Choroid plexus epithelial cell (primary cell): Measurements from ENCODE around the gene CRP.
"Not testable (repeated sequence)": the region's sequence is repeated elsewhere in the genome, so short reads cannot be mapped to it uniquely, and the experiment has no call there.

Experiments
- DNase-seq: peaks from one replicate; pipeline ENCODE4 v3.0.0-alpha.2; 2010; ENCODE audit warnings: low read depth
- H3K4me3 ChIP-seq: 2 replicates; pipeline ENCODE4 v1.5.1; 2011; ENCODE audit warnings: low read depth, mild to moderate bottlenecking, control low read depth, low read length, moderate library complexity
- TF ChIP-seq, protein P1 (sequence below): conservative IDR thresholded peaks from 2 replicates; pipeline ENCODE4 v1.5.1; 2011; ENCODE audit warnings: low read depth, mild to moderate bottlenecking, control low read depth, inconsistent platforms, low read length, moderate library complexity

Gene CRP

DNA sequence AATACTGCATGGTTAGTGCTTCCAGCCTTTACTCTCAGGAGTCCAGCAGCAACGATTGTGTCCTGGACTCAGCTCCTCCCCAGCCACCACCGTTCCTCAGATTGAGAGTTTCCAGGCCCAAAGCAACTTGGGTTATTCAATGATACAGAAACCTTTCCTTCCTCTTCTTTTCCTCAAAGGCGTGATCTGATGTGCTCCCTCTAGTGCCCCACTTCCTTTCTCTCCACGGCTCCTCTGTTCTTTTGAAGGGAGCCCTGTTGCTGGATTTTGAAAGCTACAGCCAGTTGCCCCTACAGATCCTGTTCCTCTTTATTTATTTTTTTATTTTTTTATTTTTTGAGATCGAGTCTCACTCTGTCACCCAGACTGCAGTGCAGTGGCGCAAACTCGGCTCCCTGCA is 14.1 kb downstream of the CRP start:
- DNase-seq = no peak
- H3K4me3 ChIP-seq = no peak overlapping the region
- TF ChIP-seq, protein P1, sequence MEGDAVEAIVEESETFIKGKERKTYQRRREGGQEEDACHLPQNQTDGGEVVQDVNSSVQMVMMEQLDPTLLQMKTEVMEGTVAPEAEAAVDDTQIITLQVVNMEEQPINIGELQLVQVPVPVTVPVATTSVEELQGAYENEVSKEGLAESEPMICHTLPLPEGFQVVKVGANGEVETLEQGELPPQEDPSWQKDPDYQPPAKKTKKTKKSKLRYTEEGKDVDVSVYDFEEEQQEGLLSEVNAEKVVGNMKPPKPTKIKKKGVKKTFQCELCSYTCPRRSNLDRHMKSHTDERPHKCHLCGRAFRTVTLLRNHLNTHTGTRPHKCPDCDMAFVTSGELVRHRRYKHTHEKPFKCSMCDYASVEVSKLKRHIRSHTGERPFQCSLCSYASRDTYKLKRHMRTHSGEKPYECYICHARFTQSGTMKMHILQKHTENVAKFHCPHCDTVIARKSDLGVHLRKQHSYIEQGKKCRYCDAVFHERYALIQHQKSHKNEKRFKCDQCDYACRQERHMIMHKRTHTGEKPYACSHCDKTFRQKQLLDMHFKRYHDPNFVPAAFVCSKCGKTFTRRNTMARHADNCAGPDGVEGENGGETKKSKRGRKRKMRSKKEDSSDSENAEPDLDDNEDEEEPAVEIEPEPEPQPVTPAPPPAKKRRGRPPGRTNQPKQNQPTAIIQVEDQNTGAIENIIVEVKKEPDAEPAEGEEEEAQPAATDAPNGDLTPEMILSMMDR = no peak

DNA sequence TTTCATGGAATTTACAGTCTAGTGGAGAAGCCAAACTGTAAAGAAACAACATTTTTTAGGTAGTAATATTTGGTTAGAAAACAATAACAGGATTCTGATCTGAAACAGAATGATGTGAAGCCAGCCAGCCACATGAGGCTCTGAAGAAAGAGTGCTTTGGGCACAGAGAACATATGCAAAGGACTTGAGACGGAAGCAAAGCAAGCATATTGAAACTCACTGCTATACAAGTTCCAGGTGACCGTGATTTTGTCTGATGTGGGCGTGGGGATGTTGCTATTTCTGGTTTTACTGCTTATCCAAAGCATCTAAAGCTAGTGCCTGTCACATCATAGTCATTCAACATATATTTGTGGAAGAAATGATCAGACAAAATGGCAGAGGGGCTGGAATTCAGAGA is 14.7 kb downstream of the CRP start:
- TF ChIP-seq, protein P1 = no peak
- H3K4me3 ChIP-seq = no peak overlapping the region
- DNase-seq = no peak

DNA sequence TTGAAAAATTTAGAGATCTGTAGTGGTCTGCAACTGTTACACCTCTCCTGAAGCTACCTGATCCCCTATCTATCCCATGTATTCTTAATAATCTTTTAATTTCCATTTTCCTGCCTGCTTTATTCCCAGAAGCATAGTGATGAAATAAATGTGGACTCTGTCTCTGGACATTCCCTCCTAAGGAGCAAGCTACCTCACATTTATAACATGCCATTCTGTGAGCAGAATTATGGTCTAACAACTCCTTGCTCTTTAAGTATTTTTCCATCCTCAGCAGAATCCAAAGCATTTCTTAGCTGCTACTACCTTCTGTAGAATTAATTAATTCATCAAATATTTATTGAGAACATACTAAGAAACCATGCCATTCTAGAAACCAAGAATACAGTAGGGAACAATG is 15.1 kb downstream of the CRP start:
- no peak for DNase-seq
- TF ChIP-seq, protein P1 = no peak
- H3K4me3 ChIP-seq = no peak overlapping the region

DNA sequence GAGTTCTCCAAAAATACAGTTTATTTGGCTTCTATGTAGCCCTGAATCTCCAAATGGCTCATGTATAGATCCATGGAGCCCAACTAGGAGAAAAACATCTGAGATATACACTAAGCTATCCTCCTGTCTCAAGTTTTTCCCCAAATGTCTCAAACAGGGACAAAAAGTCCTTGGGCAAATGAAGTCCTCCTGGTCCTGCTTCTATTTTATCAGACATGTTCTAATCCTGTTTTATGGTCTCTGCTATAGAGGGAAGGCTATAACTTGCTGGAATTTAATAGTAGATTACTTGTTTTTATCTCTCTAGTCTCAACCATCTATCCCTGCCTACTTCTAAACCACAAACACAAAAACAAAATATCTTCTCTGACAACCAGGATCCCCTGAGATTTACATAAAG is 26.9 kb downstream of the CRP start:
- no peak for DNase-seq

DNA sequence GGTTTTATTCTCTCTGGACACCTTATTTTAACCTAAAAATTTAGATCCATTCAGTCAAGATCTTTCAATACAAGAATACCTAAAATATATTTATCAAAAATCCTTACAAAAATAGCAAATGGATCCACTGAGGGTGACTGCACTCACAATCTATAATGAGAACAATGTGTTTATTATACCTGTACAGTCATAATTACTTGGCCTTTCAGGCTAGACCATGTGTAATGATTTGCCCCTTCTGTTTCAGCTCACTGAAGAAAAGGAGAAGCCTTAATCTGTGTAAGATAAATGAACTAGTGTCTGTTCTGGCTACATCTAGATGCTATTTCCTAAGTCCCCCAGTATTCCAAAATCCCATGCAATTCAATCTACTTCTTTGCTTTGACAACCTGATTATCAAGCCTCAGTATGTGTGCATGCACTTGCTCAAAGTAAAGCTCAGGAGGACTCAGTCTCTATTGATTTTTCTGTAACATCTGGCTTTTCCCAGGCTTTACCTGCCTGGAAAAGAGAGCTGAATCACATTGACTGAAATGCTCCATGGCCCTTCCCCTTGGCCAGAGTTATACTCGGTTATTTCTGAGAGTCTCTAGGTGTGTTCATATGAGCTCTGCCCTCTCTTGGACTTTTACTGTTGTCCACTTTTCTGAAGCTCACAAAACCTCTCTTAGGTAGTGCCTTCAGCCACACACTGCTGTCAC is 27.6 kb downstream of the CRP start:
- TF ChIP-seq, protein P1 = no peak
- DNase-seq = no peak
- no peak overlapping the region for H3K4me3 ChIP-seq

More for the DNA sequence above, 26.9 kb downstream of the CRP start:
- TF ChIP-seq, protein P1 = no peak
- H3K4me3 ChIP-seq = no peak overlapping the region

DNA sequence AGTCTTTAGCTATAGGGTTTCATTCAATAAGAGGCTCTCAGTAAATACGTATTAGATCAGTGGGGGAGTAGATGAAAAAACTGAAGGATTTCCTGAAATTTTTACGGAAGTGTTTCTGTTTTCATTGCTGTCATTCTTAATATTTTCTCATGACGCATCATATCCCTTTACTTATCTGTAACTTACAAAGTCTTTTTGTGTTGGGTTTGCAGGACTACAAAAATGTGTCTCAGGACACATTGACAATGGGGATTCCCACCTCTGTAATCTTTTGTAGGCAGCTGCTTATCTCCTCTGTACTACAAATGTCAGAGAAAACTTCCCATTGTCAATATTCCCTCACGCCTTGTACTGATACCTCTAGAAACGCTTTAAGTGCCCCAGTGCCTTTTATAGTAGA is 35.5 kb downstream of the CRP start:
- TF ChIP-seq, protein P1 = no peak
- DNase-seq = no peak
- H3K4me3 ChIP-seq = no peak overlapping the region

DNA sequence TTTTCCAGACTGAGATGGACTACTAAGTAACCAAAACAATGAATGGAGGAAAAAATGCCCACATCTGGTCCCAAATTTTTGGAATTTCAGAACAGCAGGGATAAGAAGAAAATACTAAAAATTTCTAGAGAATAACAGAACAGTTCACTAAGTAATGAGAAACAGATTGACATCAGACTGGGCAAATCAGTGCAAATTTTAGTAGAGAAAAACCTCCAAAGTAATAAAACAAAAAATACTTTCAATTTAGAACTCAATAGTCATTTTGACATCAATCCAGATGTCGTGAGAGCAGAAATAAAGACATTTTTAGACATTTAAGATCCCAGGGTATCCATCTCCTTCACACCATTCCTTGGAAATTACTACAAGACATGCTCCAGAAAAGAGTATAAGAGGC is 39.3 kb downstream of the CRP start:
- H3K4me3 ChIP-seq = no peak overlapping the region
- DNase-seq = no peak
- TF ChIP-seq, protein P1 = no peak

DNA sequence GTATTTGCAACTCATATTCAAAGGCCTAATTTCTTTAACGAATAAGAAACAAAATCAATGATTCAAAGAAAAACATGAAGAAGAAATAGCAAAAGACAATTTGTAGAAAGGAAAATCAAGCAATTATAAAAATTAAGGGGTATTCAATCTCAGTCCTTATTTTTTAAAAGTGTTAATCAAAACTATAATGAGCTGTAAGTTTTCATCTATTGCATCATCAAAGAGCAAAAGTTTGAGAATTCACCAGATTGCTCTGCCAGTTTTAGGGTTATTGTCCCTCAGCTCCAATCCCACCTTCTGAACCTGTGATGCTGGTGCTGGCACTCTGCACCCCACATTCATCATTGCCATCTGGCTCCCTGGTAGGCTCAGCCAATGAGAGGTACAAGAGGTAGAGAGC is 42.0 kb downstream of the CRP start:
- not testable (repeated sequence) for DNase-seq, H3K4me3 ChIP-seq
